Activated CD8-positive, alpha-beta memory T cell treated with anti-CD3 and anti-CD28 coated beads, Interleukin-2, amount 50 U/mL, for 24 hours (primary cell): Measurements from ENCODE around the gene STT3A.
A peak's percentile ranks its signal among the peaks of the same experiment; 100 is the strongest.
"Not testable (repeated sequence)": the region's sequence is repeated elsewhere in the genome, so short reads cannot be mapped to it uniquely, and the experiment has no call there.

Source experiments
- DNase-seq: peaks from one replicate; pipeline ENCODE4 v3.0.0-alpha.2; 2020; ENCODE audit errors: extremely low read depth

The STT3A gene

DNA sequence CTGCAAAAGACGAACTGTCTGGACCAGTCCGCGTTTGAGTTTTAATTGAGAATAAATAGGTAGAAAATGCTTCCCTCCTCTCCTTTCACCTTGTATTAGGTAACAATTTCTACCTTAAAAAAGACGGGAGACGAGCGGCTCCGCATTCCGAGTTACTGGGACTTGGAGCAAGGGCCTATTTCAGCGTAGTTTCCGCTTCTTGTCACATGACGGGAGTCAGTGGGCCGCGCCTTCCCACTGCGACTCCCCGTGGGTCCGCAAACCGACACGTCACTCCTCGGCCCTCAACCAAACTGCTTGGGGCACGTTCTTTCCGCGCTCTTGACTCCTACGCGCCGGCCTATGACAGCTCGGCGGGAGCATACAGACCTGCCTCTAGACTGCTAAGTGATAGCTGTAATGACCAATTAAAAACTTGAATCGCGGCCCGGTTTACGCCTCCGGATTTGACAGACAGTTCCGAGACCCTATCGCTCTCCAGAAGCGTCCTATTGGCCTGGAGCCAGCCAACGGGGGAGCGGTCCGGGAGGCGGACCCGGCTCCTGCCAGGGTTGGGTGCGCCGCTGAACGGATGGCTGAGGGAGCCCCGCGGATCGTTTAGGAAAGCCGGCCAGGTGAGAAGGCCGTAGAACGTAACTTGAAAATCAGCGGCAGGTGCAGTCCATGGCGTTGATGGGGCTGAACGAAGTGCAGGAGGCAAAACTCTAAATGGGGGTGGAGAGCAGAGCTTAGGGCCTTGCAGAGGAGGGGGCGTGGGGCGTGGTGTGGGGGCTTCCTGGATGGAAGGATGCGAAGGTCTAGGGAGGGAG, at the start of gene STT3A:
TSS of gene STT3A (plus strand) at position 548 of the 809 bp plus-strand sequence. CDS start 3,064 bp downstream, outside the sequence.
- DNase-seq: peak; percentile 94

- no peak for DNase-seq
Measured at GRCh38 chr11:125550780-125551179, 41.9 kb upstream of the STT3A start.

GRCh38 chr11:125551835-125552342, 40.8 kb upstream of the STT3A start:
- DNase-seq: no peak

- no peak for DNase-seq
Measured at GRCh38 chr11:125552927-125553326, 39.7 kb upstream of the STT3A start.

DNA sequence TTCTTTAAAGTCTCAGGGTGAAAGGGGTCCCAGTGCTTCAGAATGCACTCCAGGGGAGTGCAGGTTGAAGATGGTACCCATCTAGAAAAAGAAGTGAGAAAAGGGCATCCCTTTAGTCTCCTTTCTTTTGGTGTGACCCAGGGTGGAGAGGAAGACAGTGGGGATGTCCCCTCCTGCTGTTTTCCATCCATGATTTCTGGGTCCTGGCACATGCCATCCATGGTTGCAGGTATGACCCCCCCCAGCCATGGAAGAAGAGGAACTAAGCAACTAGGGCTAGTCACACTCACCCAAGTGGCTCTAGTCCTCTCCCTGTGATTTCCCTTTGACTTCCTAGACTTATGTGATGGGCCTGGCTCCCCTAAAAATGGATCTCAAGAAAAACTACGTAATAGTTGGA, 39.3 kb upstream of the STT3A start:
- DNase-seq: no peak

DNA sequence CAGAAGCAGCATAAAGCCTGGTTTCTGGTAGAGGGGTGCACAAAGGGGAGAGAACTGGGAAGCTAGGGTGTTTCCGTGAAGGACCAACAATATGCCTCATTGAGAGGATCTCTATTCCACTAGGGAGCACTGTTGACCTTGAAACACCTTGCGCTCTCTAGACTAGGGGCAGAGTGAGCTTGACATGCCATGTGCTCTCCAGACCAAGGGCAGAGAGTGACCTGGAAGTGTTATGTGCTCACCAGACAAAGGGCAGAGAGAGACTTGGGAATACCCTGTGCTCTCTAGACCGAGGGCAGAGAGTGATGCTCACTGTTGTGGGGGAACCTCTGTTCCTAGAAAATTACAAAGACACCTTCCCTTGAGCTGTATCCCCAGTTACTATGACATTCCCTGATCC, 38.6 kb upstream of the STT3A start:
- no peak for DNase-seq

DNA sequence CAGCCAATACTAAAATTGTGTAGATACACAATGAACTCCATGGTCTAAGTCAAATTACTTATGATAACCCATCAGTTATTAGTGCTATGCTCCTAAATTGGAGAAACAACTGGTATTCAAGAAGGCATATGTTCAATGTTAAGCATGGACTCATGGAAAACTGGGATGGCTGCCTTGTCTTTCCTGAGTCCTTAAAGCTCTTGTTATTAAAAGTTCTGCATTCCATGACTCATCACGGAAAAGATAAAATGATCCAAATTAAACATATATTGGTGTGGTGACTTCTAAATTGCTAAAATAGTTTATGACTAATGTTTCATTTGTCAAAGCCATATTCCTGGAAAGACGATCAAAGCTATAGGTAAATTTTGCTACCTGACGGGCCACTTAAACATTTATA, 32.8 kb upstream of the STT3A start:
- DNase-seq: no peak

GRCh38 chr11:125561924-125562323, 30.7 kb upstream of the STT3A start:
- no peak for DNase-seq

- no peak for DNase-seq
Measured at GRCh38 chr11:125562430-125562829, 30.2 kb upstream of the STT3A start.

- DNase-seq: no peak
Measured at GRCh38 chr11:125564357-125564756, 28.3 kb upstream of the STT3A start.

DNA sequence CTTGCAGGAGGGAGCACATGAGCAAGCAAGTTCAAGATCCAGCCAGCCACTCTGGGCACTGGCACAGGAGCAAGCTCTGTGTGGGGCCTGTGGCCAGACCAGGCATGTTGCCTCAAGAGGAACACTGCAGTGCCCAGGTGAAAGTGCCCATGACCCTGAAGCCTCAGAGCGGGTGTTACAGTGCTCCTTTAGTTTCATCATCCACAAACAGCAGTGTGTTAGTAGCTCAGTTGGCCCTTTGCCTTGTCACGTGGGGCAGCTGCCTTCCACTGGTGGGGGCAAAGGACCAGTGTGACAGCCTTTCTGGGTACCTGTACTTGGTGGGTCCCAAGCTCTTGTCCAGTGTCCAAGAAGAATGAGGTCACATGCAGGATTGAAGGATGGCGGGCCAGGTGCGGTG, 26.4 kb upstream of the STT3A start:
- DNase-seq: no peak

- DNase-seq: peak; percentile 73
Measured at GRCh38 chr11:125568970-125569914, 23.4 kb upstream of the STT3A start, which contains the start of gene EI24. TSS of gene EI24 (plus strand) at chr11:125569477. CDS start at chr11:125572528, 3,051 bp downstream.

DNA sequence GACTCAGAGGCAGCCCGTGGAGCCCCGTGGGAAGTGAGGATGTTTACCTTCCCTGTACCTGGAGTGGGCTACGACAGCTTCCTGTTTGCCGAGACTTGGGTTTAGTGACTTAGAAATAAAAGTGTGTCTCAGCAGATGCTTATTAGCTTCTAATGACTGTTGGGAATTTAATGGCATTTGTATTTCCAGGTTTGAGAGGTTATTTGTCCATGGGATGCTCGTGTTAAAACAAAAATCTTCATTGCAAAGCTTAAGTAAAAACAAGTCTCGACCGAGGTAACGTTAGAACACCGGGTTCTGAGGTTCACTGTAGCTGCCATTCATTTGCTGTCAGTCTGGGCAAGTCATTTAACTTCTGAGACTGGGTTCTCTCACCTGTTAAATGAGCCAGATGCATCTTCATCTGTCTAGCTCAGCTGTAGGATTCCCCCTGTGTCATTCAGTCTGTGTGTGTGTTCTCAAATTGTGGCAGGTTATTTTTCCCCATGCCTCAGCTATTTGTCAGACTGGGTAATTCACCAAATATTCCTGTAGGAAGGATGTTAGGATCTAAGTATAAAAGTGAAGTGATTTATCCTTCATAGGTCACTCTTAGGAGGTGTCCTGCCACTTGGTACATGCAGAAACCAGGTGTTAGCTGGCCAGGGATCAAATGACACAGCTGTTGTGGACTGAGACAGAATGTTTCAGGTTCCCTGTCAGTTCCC, 22.6 kb upstream of the STT3A start:
- DNase-seq: no peak

DNA sequence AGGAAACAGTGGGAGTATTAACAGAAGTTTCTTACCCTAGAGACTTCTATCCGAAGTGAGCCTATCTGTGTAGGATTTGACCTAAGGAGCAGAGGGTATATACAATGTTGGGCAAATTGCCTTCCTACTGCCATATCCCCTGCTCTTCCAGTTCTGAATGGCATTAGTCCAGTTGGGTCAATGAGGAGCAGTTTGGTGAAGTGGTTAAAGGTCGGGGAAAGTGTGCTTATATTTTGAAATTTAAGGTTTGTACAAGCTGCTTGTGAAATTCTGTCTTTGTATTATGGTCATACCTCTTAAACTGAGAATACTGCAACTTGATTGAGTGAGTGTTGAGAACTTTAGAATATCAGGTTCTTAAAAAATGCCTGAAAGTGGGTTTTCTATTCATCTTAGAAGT, 21.7 kb upstream of the STT3A start:
- DNase-seq: no peak

DNA sequence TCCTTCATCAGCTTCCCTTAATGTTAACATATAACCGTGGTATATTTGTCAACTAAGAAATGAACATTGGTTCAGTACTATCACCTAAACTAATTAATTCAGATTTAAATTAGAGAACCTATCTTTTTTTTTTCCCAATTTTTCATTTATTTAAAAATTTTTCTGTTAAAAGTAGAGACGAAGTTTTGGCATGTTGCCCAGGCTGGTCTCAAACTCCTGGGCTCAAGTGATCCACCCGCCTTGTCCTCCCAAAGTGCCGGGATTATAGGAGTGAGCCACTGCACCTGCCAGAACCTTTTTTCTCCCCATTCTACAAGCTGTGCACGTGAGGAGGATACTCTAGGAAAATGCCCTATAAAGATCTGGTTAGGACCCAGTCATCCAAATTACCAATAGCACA, 19.7 kb upstream of the STT3A start:
- DNase-seq: no peak

- DNase-seq: not testable (repeated sequence)
Measured at GRCh38 chr11:125577181-125577580, 15.5 kb upstream of the STT3A start.

- DNase-seq: no peak
Measured at GRCh38 chr11:125578783-125579182, 13.9 kb upstream of the STT3A start.

DNA sequence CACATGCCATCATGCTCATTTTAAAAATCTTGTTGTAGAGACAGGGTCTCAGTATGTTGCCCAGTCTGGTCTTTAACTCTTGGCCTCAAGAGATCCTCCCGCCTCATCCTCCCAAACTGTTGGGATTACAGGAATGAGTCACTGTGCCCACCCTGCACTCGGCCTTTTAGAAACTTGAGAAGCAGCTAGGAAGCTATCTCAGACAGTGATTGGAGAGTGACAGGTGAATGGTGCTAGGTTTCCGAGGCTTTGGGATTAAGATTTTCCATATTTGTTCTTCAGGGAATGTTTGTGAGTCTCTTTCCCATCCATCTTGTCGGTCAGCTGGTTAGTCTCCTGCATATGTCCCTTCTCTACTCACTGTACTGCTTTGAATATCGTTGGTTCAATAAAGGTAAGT, 12.8 kb upstream of the STT3A start:
- no peak for DNase-seq

DNA sequence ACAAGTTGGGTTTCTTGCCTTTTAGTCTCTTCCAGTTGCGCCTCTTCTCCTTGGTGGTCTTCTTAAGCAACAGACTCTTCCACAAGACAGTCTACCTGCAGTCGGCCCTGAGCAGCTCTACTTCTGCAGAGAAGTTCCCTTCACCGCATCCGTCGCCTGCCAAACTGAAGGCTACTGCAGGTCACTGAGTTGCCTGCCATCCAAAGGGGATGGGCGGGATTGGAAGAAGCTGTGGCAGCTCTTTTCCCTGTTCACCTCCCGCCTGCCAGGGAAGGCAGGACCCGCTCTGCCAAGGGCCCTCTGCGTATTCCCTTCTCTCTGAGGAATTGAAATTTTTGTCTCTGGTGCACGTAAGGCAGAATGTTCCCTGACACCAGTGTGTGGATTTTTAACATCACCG, 9.2 kb upstream of the STT3A start:
- no peak for DNase-seq

GRCh38 chr11:125585487-125585886, 7.2 kb upstream of the STT3A start:
- DNase-seq: no peak

GRCh38 chr11:125586623-125587022, 6.0 kb upstream of the STT3A start:
- DNase-seq: no peak

- no peak for DNase-seq
Measured at GRCh38 chr11:125587480-125587879, 5.2 kb upstream of the STT3A start.
